ENCODE results near the gene FGF11. TPM values are rescaled to one million over a fixed set of nuclear protein-coding genes. Genes with fewer than 3 reads are reported as not detected.

Gene FGF11
- total RNA-seq, 2 donors from 2014 or later, result 1.2 to 1.6 TPM

GRCh38 chr17:7416323-7416722 is 23.0 kb upstream of the FGF11 start:
- intact Hi-C loops (cut with DNase I), result no loop called here
- no peaks in the 10 kb centered on the region for H3K36me3 ChIP-seq
- H3K27me3 ChIP-seq, result no peaks in the 10 kb centered on the region
- no peak overlapping the region for H3K4me3 ChIP-seq
- no peak overlapping the region for H3K27ac ChIP-seq
- no peak overlapping the region for H3K9ac ChIP-seq (ENCODE audit: low read depth in 2 of 2, low read length in 2 of 2)
- no peaks in the 10 kb centered on the region for H3K9me3 ChIP-seq
- no peak for TF ChIP-seq CTCF (IDR thresholded peaks at IDR 0.05)
- H3K4me1 ChIP-seq, result no peaks in the 10 kb centered on the region
- DNase-seq, result no peak

GRCh38 chr17:7417056-7417655 is 22.2 kb upstream of the FGF11 start:
- no peaks in the 10 kb centered on the region for H3K36me3 ChIP-seq
- H3K9me3 ChIP-seq, result no peaks in the 10 kb centered on the region
- no peak overlapping the region for H3K9ac ChIP-seq (ENCODE audit: low read depth in 2 of 2, low read length in 2 of 2)
- no peaks in the 10 kb centered on the region for H3K27me3 ChIP-seq
- no peaks in the 10 kb centered on the region for H3K4me1 ChIP-seq
- H3K4me3 ChIP-seq, result no peak overlapping the region
- no peak for DNase-seq
- intact Hi-C loops (cut with DNase I), result no loop called here
- H3K27ac ChIP-seq, result no peak overlapping the region
- no peak for TF ChIP-seq CTCF (IDR thresholded peaks at IDR 0.05)

DNA sequence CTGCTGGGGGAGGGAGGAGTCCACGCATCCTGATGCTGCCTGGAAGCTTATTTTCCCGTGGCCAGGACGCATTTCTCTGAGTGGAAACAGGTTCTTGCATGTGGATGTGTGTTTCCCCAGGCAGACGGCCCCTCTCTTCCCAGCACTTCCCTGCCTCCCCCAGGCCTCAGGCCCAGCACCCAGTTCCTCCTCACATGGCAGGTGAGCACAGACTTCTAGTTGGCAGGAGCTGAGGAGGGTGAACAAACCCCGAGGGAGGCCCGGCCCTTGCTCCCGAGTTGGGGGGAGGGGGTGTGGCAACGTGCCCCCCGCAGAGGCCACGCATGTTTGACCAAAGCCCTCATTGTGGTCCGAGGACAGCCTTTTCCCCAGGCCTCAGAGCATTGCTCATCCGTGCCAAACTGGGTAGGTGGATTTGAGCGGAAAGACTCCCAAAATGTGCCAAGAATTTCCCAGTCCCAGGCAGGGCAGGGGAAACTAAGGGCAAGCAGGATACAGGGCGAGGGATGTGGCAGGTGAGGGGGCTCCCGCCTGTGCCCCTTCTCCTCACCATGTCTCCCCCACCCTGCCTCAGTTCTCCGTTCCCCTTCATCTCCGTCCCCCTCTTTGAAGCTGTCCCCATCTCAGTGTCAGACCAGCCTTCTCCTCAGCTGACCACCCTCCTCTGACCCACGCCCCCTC is 20.7 kb upstream of the FGF11 start:
- no peak for DNase-seq
- Histone ChIP-seq H3K36me3 (no peaks in the 10 kb centered on the region), H3K4me1 (no peaks in the 10 kb centered on the region), H3K9ac (ENCODE audit: low read depth in 2 of 2, low read length in 2 of 2) (no peak overlapping the region), H3K27ac (no peak overlapping the region), H3K27me3 (no peaks in the 10 kb centered on the region), H3K9me3 (no peaks in the 10 kb centered on the region), H3K4me3 (no peak overlapping the region)
- intact Hi-C loops (cut with DNase I), result no loop called here
- TF ChIP-seq CTCF (IDR thresholded peaks at IDR 0.05), result no peak

DNA sequence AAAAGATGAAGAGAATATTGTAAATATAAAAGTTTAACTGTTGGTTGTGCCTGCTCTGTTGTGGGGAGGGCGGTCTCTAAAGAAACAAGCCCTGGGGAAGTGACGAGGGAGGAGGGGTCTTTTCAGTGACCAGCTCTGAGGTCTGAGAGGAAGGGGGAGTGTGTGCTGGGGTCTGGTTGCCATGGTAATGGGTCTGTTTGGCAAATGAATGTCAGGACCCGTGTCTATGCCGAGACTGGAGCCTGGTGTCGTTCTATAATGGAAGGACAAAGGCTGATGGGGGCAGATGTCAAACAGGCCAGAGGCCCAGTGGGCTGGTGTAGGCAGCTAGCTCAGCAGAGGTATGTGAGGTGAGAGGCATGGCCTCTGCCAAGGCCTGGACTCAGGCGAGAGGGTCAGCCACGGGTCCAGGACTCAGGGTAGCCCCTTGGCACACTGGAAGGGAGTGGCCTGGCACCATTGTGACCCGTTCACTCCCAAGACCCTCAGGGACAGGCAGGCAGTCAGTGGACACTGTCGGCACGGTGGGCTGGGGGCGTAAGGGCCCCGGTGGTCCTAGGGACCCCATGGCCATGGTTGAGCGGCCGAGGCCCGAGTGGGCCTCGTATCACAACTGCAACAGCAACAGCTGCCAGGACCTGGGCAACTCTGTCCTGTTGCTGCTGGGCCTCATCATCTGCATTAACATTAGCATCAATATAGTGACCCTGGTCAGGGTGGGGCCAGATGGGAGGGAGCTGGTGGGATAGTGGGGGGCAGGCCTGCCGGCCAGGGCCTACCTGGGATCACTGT is 19.3 kb upstream of the FGF11 start, which contains the start of gene SPEM1:
SPEM1 (plus strand) TSS at position 506 of the 792 bp plus-strand sequence; CDS start at position 567, 61 bp downstream.
- H3K4me3 ChIP-seq, result no peak within 1 kb of the TSS
- intact Hi-C loops (cut with DNase I), result no loop called here
- no peak for TF ChIP-seq CTCF (IDR thresholded peaks at IDR 0.05)
- H3K9ac ChIP-seq (ENCODE audit: low read depth in 2 of 2, low read length in 2 of 2), result no peak within 1 kb of the TSS
- DNase-seq, result no peak
- no peaks in the 10 kb centered on the region for H3K4me1 ChIP-seq
- H3K27ac ChIP-seq, result no peak within 1 kb of the TSS
- H3K9me3 ChIP-seq, result no peaks in the 10 kb centered on the region
- H3K27me3 ChIP-seq, result no peaks in the 10 kb centered on the region
- no peaks in the 10 kb centered on the region for H3K36me3 ChIP-seq

- H3K4me1 ChIP-seq, result no peaks in the 10 kb centered on the region
- intact Hi-C loops (cut with DNase I), result no loop called here
- H3K4me3 ChIP-seq, result no peak overlapping the region
- no peak overlapping the region for H3K27ac ChIP-seq
- TF ChIP-seq CTCF (IDR thresholded peaks at IDR 0.05), result no peak
- no peak overlapping the region for H3K9ac ChIP-seq (ENCODE audit: low read depth in 2 of 2, low read length in 2 of 2)
- no peaks in the 10 kb centered on the region for H3K27me3 ChIP-seq
- H3K9me3 ChIP-seq, result no peaks in the 10 kb centered on the region
- H3K36me3 ChIP-seq, result no peaks in the 10 kb centered on the region
- DNase-seq, result no peak
Observed at GRCh38 chr17:7421186-7421585, 18.1 kb upstream of the FGF11 start.

Measured in colonic mucosa (tissue), 4 donors.